Tibial artery (tissue), 4 donors: ENCODE data around the gene GPATCH8.
"Not testable (repeated sequence)": the region's sequence is repeated elsewhere in the genome, so short reads cannot be mapped to it uniquely, and the experiment has no call there.

Experiments used
- DNase-seq, 2 donors: peaks; one replicate each; pipeline ENCODE4 v3.0.0-alpha.2; 2019
- H3K27ac ChIP-seq, 2 donors: fragments of 200-600 bp; sonication (generic) in 1 of 2; 1 replicate in 1 of 2; 2 replicates in 1 of 2; pipeline ENCODE4 v1.5.1; 2018 to 2019; ENCODE audit warnings: mild to moderate bottlenecking in 1 of 2
- H3K27me3 ChIP-seq, 2 donors: fragments of 200-600 bp; sonication (generic) in 1 of 2; one replicate each; pipeline versions ENCODE4 v1.5.1 to v1.6.0; 2016 to 2019
- H3K36me3 ChIP-seq, 3 donors: fragments of 200-600 bp; sonication (generic) in 2 of 3; one replicate each; pipeline ENCODE4 v1.5.1; 2016 to 2019; ENCODE audit warnings: mild to moderate bottlenecking in 2 of 3
- H3K4me1 ChIP-seq, 4 donors: fragments of 200-600 bp; sonication (generic) in 2 of 4; 1 replicate in 3 of 4; 2 replicates in 1 of 4; pipeline ENCODE4 v1.5.1; 2016 to 2019
- H3K4me3 ChIP-seq, 2 donors: fragments of 200-600 bp; sonication (generic) in 1 of 2; 1 replicate in 1 of 2; 2 replicates in 1 of 2; pipeline ENCODE4 v1.5.1; 2018 to 2019; ENCODE audit warnings: mild to moderate bottlenecking in 2 of 2
- H3K9me3 ChIP-seq, 3 donors: fragments of 200-600 bp; sonication (generic) in 1 of 3; one replicate each; pipeline ENCODE4 v1.5.1; 2016 to 2019
- CTCF ChIP-seq, 2 experiments: fragments of 200-600 bp in 1 of 2; fragments of 450-650 bp in 1 of 2; IDR thresholded peaks; one replicate each; pipeline ENCODE4 v1.5.1; 2017 to 2019; ENCODE audit warnings: antibody characterized with exemption in 2 of 2, mild to moderate bottlenecking in 1 of 2, moderate library complexity in 1 of 2
- intact Hi-C: fragments of 100-400 bp; cut with DNase I; formaldehyde crosslinking; loops from one replicate; pipeline ENCODE4 v1.15.0; 2023; ENCODE audit warnings: low total_unique reads

GPATCH8 gene

GRCh38 chr17:44397479-44398440 lies 105.4 kb downstream of the GPATCH8 start:
- no peak for DNase-seq
- intact Hi-C loops, result no loop called here
- no peaks in the 10 kb centered on the region for H3K27me3 ChIP-seq
- H3K4me1 ChIP-seq, result peaks cover 0 to 4% (median 0%) of the 10 kb centered on the region in 4 donors
- TF ChIP-seq CTCF (IDR thresholded peaks at IDR 0.05), result no peak
- H3K4me3 ChIP-seq, result no peak overlapping the region
- no peak overlapping the region for H3K27ac ChIP-seq
- H3K9me3 ChIP-seq, result no peaks in the 10 kb centered on the region
- H3K36me3 ChIP-seq, result peaks cover 37 to 59% (median 46%) of the 10 kb centered on the region in 3 donors

- no peak overlapping the region for H3K4me3 ChIP-seq
- peaks cover 37 to 53% (median 46%) of the 10 kb centered on the region in 3 donors for H3K36me3 ChIP-seq
- no peak overlapping the region for H3K27ac ChIP-seq
- H3K4me1 ChIP-seq, result peaks cover 0 to 4% (median 0%) of the 10 kb centered on the region in 4 donors
- DNase-seq, result no peak
- no peaks in the 10 kb centered on the region for H3K27me3 ChIP-seq
- no peak for TF ChIP-seq CTCF (IDR thresholded peaks at IDR 0.05)
- intact Hi-C loops, result no loop called here
- H3K9me3 ChIP-seq, result no peaks in the 10 kb centered on the region
Observed at GRCh38 chr17:44396946-44397345, 106.3 kb downstream of the GPATCH8 start.

GRCh38 chr17:44394833-44395232 lies 108.4 kb downstream of the GPATCH8 start:
- H3K4me3 ChIP-seq, result no peak overlapping the region
- peaks cover 0 to 4% (median 0%) of the 10 kb centered on the region in 4 donors for H3K4me1 ChIP-seq
- no peaks in the 10 kb centered on the region for H3K27me3 ChIP-seq
- no peak for TF ChIP-seq CTCF (IDR thresholded peaks at IDR 0.05)
- no peak for DNase-seq
- no peaks in the 10 kb centered on the region for H3K9me3 ChIP-seq
- intact Hi-C loops, result no loop called here
- peaks cover 17 to 32% (median 28%) of the 10 kb centered on the region in 3 donors for H3K36me3 ChIP-seq
- no peak overlapping the region for H3K27ac ChIP-seq

GRCh38 chr17:44394112-44394511 lies 109.1 kb downstream of the GPATCH8 start:
- H3K9me3 ChIP-seq, DNase-seq, H3K27ac ChIP-seq, H3K4me3 ChIP-seq, H3K27me3 ChIP-seq, H3K4me1 ChIP-seq, intact Hi-C loops: not testable (repeated sequence)
- H3K36me3 ChIP-seq, result peaks cover 12 to 25% (median 21%) of the 10 kb centered on the region in 3 donors

GRCh38 chr17:44390250-44390870 lies 112.8 kb downstream of the GPATCH8 start:
- no peak overlapping the region for H3K27ac ChIP-seq
- H3K36me3 ChIP-seq, result no peaks in the 10 kb centered on the region
- no peak overlapping the region for H3K4me3 ChIP-seq
- intact Hi-C loops, result no loop called here
- DNase-seq, result no peak
- peaks cover 0 to 8% of the 10 kb centered on the region in 2 donors for H3K27me3 ChIP-seq
- TF ChIP-seq CTCF (IDR thresholded peaks at IDR 0.05), result no peak
- H3K4me1 ChIP-seq, result peaks cover 0 to 14% (median 8%) of the 10 kb centered on the region in 4 donors
- no peaks in the 10 kb centered on the region for H3K9me3 ChIP-seq

GRCh38 chr17:44389723-44390202 lies 113.4 kb downstream of the GPATCH8 start:
- TF ChIP-seq CTCF (IDR thresholded peaks at IDR 0.05), result no peak
- no peaks in the 10 kb centered on the region for H3K9me3 ChIP-seq
- no peak for DNase-seq

More at GRCh38 chr17:44389723-44390202, 113.4 kb downstream of the GPATCH8 start:
- peaks cover 0 to 14% of the 10 kb centered on the region in 2 donors for H3K27me3 ChIP-seq
- no peak overlapping the region for H3K27ac ChIP-seq
- H3K4me3 ChIP-seq, result no peak overlapping the region
- intact Hi-C loops, result no loop called here
- no peaks in the 10 kb centered on the region for H3K36me3 ChIP-seq
- peaks cover 0 to 20% (median 14%) of the 10 kb centered on the region in 4 donors for H3K4me1 ChIP-seq
